SH-SY5Y (cell line): ENCODE data around the gene SYT6.

Source experiments
- GATA2 ChIP-seq: IDR thresholded peaks from 2 replicates; pipeline ENCODE4 v1.6.1; 2011; ENCODE audit warnings: mild to moderate bottlenecking, low read depth, low read length
- GATA3 ChIP-seq: IDR thresholded peaks from 2 replicates; pipeline ENCODE4 v1.6.1; 2011; ENCODE audit warnings: low read depth, mild to moderate bottlenecking, low read length, moderate library complexity

- TF ChIP-seq GATA2 (no peak), GATA3 (no peak)
Measured at GRCh38 chr1:114092186-114093062, 61.2 kb downstream of the SYT6 start.
